GM21526 (cell line): ENCODE results near the gene AUTS2.

Experiments
- ATAC-seq: cut with Tn5 transposase; IDR thresholded peaks from one replicate; pipeline ENCODE4 v1.9.1; 2021; ENCODE audit warnings: moderate library complexity; ENCODE audit not compliant: unreplicated experiment, low FRiP score

The AUTS2 gene

GRCh38 chr7:70701991-70702390, 1103.7 kb downstream of the AUTS2 start:
- ATAC-seq, result no peak

GRCh38 chr7:70703785-70704184, 1105.5 kb downstream of the AUTS2 start:
- ATAC-seq, result no peak

DNA sequence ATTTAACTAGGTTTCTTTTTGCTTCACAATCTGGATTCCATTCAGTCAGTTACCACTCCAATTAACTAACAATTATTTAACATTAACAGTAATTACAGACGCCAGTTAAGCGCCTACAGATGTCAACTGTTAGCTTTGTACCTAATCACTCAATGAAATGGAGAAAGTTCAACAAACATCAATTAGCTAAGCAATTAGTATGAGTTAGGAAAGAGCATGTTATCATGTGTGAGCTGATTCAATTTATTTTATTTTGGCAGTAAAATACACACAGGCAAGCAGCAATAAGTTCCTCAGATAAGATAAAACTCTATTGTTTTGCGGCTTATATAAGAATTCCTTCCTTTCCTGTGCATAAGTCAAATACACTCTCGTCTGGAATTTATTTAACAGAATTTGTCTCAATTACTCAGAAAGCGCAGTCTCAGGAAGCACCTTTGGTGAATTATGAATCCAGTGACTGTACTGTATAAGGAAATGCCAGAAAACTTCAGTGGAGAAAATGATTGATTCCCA, 1106.6 kb downstream of the AUTS2 start:
- ATAC-seq, result no peak

- no peak for ATAC-seq
Measured at GRCh38 chr7:70706204-70706603, 1107.9 kb downstream of the AUTS2 start.

DNA sequence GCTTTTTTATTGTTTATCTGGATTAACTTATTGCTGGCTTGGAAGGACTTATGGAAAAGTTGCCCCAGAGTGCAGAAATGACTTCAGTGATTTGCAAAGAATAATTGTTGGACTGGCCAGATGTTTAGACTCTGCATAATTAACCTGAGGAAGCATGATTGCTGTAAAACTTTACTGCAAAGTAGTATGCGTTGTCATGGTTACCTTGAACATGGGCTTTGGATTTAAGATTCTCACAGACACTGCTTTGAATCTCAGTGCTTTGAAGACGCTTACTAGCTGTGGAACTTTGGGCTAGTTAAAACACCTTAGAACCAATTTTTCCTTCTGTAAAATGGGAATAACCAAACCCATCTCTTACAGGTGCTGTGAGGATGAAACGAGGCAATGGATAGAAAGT, 1108.4 kb downstream of the AUTS2 start:
- ATAC-seq, result no peak

DNA sequence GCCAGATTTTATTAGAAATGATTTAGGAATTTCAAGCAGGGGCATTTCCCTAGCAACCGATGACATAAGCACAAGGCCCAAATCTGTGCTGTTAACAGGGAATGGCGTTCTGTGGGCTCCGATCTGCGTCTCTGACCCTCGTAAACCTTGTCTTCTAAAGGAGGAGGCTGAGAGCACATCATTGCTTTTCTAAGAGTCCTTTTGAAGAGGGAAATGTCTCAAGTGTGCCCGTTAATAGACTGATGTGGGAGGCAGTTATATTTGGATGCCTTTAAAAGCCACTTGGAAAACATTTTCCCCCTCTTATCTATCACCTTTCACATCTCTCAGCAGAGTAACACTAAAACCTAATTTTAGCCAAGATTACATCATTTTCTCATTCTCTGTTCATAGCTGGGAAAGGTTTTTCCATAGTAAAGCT, 1109.6 kb downstream of the AUTS2 start:
- ATAC-seq, result no peak

DNA sequence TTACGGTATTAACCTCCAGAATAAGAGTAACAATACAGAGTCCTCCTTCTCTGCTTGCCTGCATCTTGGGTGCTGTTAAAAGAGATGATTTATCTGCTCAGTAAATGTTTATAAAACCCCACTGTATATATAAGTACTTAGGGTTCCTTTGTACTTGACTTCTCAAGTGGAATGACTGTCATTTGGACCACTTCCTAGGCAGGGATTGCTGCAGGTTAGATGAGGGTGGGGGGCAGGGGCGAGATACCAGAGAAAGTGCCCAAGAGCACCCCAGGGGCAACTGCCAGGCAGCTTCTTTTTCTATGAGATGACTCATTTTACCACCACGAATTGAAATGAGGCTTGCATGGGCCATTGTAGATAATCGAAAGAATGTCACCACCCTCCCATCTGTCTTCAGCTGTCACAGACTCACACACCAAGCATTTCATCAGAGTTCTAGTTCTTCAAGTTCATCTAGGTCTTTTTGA, 1111.8 kb downstream of the AUTS2 start:
- ATAC-seq, result no peak

GRCh38 chr7:70710651-70711050, 1112.4 kb downstream of the AUTS2 start:
- no peak for ATAC-seq

DNA sequence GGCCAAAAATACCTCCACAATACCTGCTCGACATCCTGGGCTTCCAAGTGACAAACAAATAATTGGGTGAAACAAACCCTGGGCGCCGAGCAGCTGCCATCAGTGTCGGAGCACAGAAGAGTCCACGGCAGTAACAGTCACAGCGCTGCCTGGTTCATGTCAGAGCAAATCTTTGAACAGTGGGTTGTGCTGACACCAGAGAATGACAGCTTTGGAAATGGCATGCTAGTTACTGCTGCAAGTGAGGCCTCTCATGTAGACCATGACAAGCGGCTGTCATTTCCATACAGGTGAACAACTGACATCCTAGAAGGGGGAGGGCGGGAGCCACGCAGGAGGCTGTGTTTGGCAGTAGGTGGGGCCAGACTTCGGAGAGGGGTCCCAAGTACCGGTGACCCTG, 1113.2 kb downstream of the AUTS2 start:
- no peak for ATAC-seq

DNA sequence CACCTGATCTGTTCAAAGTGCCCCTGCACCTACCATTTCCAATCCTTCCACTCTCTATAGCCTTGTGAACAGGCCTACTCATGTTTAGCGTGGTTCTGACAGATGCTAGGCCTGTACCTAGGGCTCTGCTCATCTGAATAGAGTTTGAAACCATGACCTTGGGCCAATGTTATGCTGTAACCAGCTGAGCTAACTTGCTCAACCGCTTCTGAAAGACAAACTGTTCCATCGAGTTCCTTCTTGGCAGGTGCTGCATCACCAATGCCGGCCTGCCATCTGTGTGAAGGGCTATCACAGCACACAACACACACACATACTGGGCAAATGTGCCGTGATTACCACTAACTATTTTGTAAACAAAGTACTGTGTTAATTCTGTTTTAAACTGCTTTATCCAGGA, 1114.7 kb downstream of the AUTS2 start:
- ATAC-seq, result no peak

- ATAC-seq, result no peak
Measured at GRCh38 chr7:70714506-70715038, 1116.3 kb downstream of the AUTS2 start.

DNA sequence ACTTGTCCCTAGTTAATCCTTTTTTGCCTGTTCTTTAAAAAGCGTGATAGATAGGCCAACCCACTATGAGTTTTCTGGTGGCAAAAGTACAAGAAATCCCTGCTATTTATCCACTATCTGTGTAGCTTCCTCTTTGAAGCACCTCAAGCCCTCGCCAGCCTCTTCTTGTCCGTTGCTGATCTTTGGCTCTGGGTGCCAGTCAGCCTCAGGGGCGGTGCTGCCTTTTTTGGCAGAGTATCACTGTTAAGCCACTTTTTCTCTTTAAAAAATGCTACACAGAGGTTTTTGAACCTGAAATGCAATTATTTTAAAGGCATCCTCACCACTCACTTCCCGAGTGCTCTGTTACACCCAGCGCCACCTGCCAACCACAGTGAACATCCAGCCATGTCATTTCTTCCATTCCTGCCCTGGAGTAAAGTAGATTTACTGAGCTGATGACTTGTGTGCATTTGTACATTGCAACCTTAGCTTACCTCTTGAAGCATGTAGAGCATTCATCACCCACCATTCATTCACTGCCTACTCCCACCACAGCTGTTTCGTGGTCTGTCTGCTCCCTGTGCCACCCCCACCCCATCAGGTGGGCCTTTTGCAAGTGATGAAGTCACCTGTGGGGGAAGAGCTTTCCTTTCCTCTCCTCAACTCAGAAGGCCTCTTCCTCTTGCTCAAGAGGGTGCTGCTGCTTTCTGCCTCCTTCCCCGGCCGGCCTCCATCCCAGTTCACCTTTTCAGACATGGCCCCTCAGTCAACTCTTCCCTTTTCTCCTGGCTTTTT, 1119.5 kb downstream of the AUTS2 start:
- ATAC-seq, result no peak

DNA sequence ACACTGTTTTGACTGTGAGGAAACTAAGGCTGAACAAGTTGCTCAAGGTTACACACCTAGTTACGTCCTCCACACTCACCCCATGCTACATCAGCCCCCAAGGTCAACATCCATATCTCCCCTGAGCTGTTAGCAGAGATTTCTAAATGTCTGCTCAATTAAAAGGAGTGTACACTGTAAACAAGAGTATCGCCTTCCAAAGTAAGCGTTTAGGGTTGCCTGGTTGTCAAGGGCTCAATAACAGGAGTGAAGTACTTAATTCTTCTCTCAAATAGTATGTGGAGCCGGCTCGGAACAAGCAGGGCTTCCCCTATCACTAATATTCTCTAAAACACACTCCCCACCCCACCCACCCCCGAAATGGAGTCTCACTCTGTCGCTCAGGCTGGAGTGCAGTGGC, 1120.8 kb downstream of the AUTS2 start:
- no peak for ATAC-seq

GRCh38 chr7:70720191-70720873, 1122.1 kb downstream of the AUTS2 start:
- ATAC-seq, result no peak

DNA sequence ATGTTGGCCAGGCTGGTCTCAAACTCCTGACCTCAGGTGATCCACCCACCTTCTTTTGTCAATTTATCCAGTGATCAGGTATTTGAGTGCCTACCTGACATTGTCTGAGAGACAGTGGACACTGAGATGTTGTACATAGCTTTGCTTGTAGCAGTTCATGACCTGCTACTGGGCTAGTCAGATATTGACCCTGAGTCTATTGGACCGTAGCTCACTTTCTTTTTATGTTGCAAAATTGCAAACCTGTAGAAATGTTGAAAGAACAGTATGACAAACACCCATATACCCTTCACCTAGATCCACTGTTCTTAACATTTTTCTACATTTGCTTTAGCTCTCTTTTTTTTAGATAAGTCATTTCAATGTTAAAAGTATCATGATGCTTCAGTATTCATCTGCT, 1123.2 kb downstream of the AUTS2 start:
- ATAC-seq, result no peak

- no peak for ATAC-seq
Measured at GRCh38 chr7:70723339-70723738, 1125.1 kb downstream of the AUTS2 start.

GRCh38 chr7:70725448-70725847, 1127.2 kb downstream of the AUTS2 start:
- ATAC-seq, result no peak

DNA sequence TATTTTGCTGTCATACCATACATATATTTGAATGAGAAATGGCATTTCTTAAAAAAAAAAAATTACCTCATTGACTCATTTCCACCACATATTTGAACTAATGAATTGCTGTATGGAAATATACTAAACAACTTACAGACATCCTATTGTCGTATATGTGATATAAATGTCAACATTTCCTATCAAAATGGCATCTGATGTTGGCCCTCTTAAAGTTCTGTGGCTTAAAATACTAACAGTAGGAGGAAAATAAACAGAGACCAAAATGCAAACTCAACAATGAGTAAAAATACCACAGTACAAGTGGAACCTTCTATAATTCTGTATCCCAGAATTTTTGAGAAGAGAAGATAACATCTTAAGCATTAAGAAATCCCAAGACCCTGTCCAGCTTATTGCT, 1128.0 kb downstream of the AUTS2 start:
- ATAC-seq, result no peak

DNA sequence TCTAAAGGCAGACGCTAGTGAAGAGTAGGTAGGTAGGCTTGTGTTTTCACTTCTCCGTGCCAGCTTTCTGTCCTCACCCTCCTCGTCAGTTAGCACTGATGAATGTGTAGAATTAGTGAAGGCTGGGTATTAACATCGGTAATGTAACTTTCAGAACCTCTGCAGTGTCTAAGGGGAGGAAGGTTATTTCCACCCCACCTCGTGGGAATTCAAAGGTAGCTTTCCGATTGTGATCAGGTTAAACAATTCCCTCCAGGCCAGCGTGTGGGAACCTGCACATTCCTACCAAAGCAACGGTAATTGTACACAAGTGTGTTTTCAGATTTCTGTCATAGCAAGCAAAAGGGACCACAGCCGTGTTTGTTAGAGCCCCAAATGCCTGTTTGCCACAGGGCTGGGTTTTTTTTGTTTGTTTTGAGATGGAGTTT, 1128.7 kb downstream of the AUTS2 start:
- peak; percentile 61 for ATAC-seq

GRCh38 chr7:70727861-70728260, 1129.6 kb downstream of the AUTS2 start:
- no peak for ATAC-seq

- ATAC-seq, result no peak
Measured at GRCh38 chr7:70728872-70729552, 1130.7 kb downstream of the AUTS2 start.
